CD14-positive monocyte (primary cell): Measurements from ENCODE around the gene S100A1. TPM values are rescaled to one million over a fixed set of nuclear protein-coding genes. Genes with fewer than 3 reads are reported as not detected.

Source experiments
- DNase-seq, 3 donors: peaks; one replicate each; pipeline ENCODE4 v3.0.0-alpha.2; 2011 to 2022
- H2AFZ ChIP-seq: 2 replicates; pipeline ENCODE4 v1.6.0; 2012; ENCODE audit warnings: mild to moderate bottlenecking, low read depth, low read length, inconsistent platforms; ENCODE audit not compliant: insufficient read depth, poor library complexity, severe bottlenecking
- H3K27ac ChIP-seq, 2 donors: 1 replicate in 1 of 2; 2 replicates in 1 of 2; pipeline ENCODE4 v1.5.1; 2012 to 2013; ENCODE audit warnings: low read length in 2 of 2, control low read depth in 1 of 2, inconsistent platforms in 1 of 2, low read depth in 1 of 2, mild to moderate bottlenecking in 1 of 2
- H3K27me3 ChIP-seq, 2 donors: one replicate each; pipeline versions ENCODE4 v1.6.0 to v1.6.1; 2011 to 2013; ENCODE audit warnings: low read length in 2 of 2; ENCODE audit not compliant: control insufficient read depth in 2 of 2, insufficient read depth in 2 of 2
- H3K36me3 ChIP-seq, 2 donors: replicated peaks in 1 of 2; 1 replicate in 1 of 2; 2 replicates in 1 of 2; pipeline versions ENCODE4 v1.5.1 to v1.6.1; 2012 to 2013; ENCODE audit warnings: low read length in 2 of 2, control low read depth in 1 of 2, inconsistent platforms in 1 of 2, mild to moderate bottlenecking in 1 of 2; ENCODE audit not compliant: insufficient read depth in 2 of 2, control insufficient read depth in 1 of 2
- H3K4me1 ChIP-seq, 2 donors: 1 replicate in 1 of 2; 2 replicates in 1 of 2; pipeline versions ENCODE4 v1.5.1 to v1.6.1; 2012 to 2013; ENCODE audit warnings: low read length in 2 of 2, control low read depth in 1 of 2, inconsistent platforms in 1 of 2, mild to moderate bottlenecking in 1 of 2, moderate library complexity in 1 of 2; ENCODE audit not compliant: insufficient read depth in 2 of 2, control insufficient read depth in 1 of 2
- H3K4me2 ChIP-seq: replicated peaks from 2 replicates; pipeline ENCODE3; 2012; ENCODE audit warnings: low read length, moderate library complexity, mild to moderate bottlenecking; ENCODE audit not compliant: poor library complexity, severe bottlenecking; ENCODE audit errors: extremely low read depth
- H3K4me3 ChIP-seq, 3 experiments: fragments of 200-600 bp in 1 of 3; sonication (generic) in 1 of 3; replicated peaks in 1 of 3; 1 replicate in 2 of 3; 2 replicates in 1 of 3; pipeline ENCODE4 v1.5.1; 2011 to 2013; ENCODE audit warnings: low read length in 3 of 3, mild to moderate bottlenecking in 3 of 3, control low read depth in 2 of 3, low read depth in 2 of 3, inconsistent platforms in 1 of 3, moderate library complexity in 1 of 3
- H3K79me2 ChIP-seq: 2 replicates; pipeline ENCODE4 v1.6.0; 2012; ENCODE audit warnings: mild to moderate bottlenecking, control low read depth, inconsistent platforms, low read length, moderate library complexity; ENCODE audit not compliant: insufficient read depth
- H3K9ac ChIP-seq: 2 replicates; pipeline ENCODE4 v1.6.0; 2017; ENCODE audit warnings: low read length, mild to moderate bottlenecking; ENCODE audit not compliant: insufficient read depth, poor library complexity, severe bottlenecking
- H3K9me3 ChIP-seq, 2 donors: replicated peaks in 1 of 2; 1 replicate in 1 of 2; 2 replicates in 1 of 2; pipeline versions ENCODE4 v1.5.1 to v1.6.1; 2012 to 2013; ENCODE audit warnings: low read length in 2 of 2, control low read depth in 1 of 2; ENCODE audit not compliant: control insufficient read depth in 1 of 2, insufficient read depth in 1 of 2
- H4K20me1 ChIP-seq: 2 replicates; pipeline ENCODE4 v1.6.0; 2012; ENCODE audit warnings: mild to moderate bottlenecking, low read length, control low read depth, moderate library complexity; ENCODE audit not compliant: insufficient read depth
- H3K27ac Mint-ChIP-seq, 7 donors: one replicate each; pipeline ENCODE4 v1.8.0; 2020; ENCODE audit warnings: mild to moderate bottlenecking in 7 of 7, mixed read lengths in 7 of 7, moderate library complexity in 6 of 7, inconsistent platforms in 2 of 7
- H3K27me3 Mint-ChIP-seq, 3 donors: one replicate each; pipeline ENCODE4 v1.8.0; 2021 to 2022; ENCODE audit warnings: low read depth in 3 of 3, mild to moderate bottlenecking in 3 of 3, mixed read lengths in 3 of 3, moderate library complexity in 3 of 3, inconsistent platforms in 1 of 3
- H3K36me3 Mint-ChIP-seq, 2 donors: one replicate each; pipeline ENCODE4 v1.8.0; 2020; ENCODE audit warnings: mixed read lengths in 2 of 2, inconsistent platforms in 1 of 2, mild to moderate bottlenecking in 1 of 2
- H3K4me1 Mint-ChIP-seq: one replicate; pipeline ENCODE4 v1.8.0; 2020; ENCODE audit warnings: mild to moderate bottlenecking, mixed read lengths
- H3K4me3 Mint-ChIP-seq, 2 donors: one replicate each; pipeline ENCODE4 v1.8.0; 2020; ENCODE audit warnings: mild to moderate bottlenecking in 2 of 2, mixed read lengths in 2 of 2, moderate library complexity in 1 of 2
- H3K9me3 Mint-ChIP-seq, 7 donors: one replicate each; pipeline ENCODE4 v1.8.0; 2020 to 2022; ENCODE audit warnings: mixed read lengths in 7 of 7, mild to moderate bottlenecking in 6 of 7, moderate library complexity in 6 of 7, inconsistent platforms in 2 of 7
- CTCF ChIP-seq: fragments of 200-600 bp; IDR thresholded peaks from one replicate; pipeline ENCODE4 v1.8.0; 2022; ENCODE audit warnings: antibody characterized with exemption, mild to moderate bottlenecking
- WGBS: methylation state at CpG from one replicate; pipeline ENCODE4 v1.1.5; 2013; ENCODE audit warnings: missing lambda C conversion rate; ENCODE audit not compliant: insufficient coverage; 5-methylcytosine and 5-hydroxymethylcytosine counted together
- intact Hi-C, 2 donors: fragments of 100-400 bp; cut with micrococcal nuclease; formaldehyde crosslinking; loops; one replicate each; pipeline versions ENCODE4 v1.15.0 to v1.15.1; 2023
- polyA plus RNA-seq, 3 donors: library from polyadenylated mRNA; depleted of rRNA in 1 of 3; unstranded in 2 of 3; stranded (reverse) in 1 of 3; fragments of 300-500 nt in 2 of 3; fragments of >200 nt in 1 of 3; fragmentation: Illumina TruSeq in 2 of 3; gene quantifications; 1 replicate in 2 of 3; 2 replicates in 1 of 3; pipeline ENCODE4 v1.2.3, GENCODE V29; 2012 to 2021

The S100A1 gene
- polyA plus RNA-seq, 3 donors = not detected

- Mint-ChIP-seq H3K27ac (peak overlapping the region in 2 of 7 donors; percentile 40 to 69), H3K4me1 (peaks cover 54% of the 10 kb centered on the region), H3K9me3 (no peaks in the 10 kb centered on the region), H3K27me3 (peaks cover 2 to 3% (median 3%) of the 10 kb centered on the region in 3 donors), H3K4me3 (no peak overlapping the region), H3K36me3 (no peaks in the 10 kb centered on the region)
- 75% methylated on average over 1 of the region's 7 CpGs for WGBS
- Histone ChIP-seq H2AFZ (no peak overlapping the region), H3K4me3 (no peak overlapping the region), H3K27me3 (no peaks in the 10 kb centered on the region), H3K36me3 (no peaks in the 10 kb centered on the region), H3K79me2 (no peaks in the 10 kb centered on the region), H3K4me1 (peaks cover 26 to 43% of the 10 kb centered on the region in 2 donors), H3K9me3 (no peaks in the 10 kb centered on the region), H3K9ac (no peak overlapping the region), H4K20me1 (no peaks in the 10 kb centered on the region), H3K27ac (no peak overlapping the region), H3K4me2 (no peak overlapping the region)
- intact Hi-C loops = loop anchor here in 1 of 2 donors (5.0 kb wide), 1 partner anchor 32 kb away; the partner anchor contains the start of gene CHTOP
- no peak for TF ChIP-seq CTCF
- DNase-seq = no peak
Measured at GRCh38 chr1:153599847-153600246, 28.4 kb upstream of the S100A1 start.

GRCh38 chr1:153602749-153603148 is 25.5 kb upstream of the S100A1 start:
- Histone ChIP-seq H3K9ac (no peak overlapping the region), H3K27me3 (no peaks in the 10 kb centered on the region), H3K4me3 (no peak overlapping the region), H3K27ac (no peak overlapping the region), H4K20me1 (no peaks in the 10 kb centered on the region), H3K79me2 (no peaks in the 10 kb centered on the region), H2AFZ (no peak overlapping the region), H3K36me3 (no peaks in the 10 kb centered on the region), H3K4me1 (peaks cover 26 to 39% of the 10 kb centered on the region in 2 donors), H3K4me2 (no peak overlapping the region), H3K9me3 (no peaks in the 10 kb centered on the region)
- TF ChIP-seq CTCF = no peak
- WGBS = 100% methylated on average over 1 of the region's 6 CpGs
- intact Hi-C loops = no loop called here
- no peak for DNase-seq
- Mint-ChIP-seq H3K4me1 (peaks cover 43% of the 10 kb centered on the region), H3K27ac (no peak overlapping the region), H3K9me3 (peaks cover 0 to 4% (median 0%) of the 10 kb centered on the region in 7 donors), H3K36me3 (no peaks in the 10 kb centered on the region), H3K4me3 (no peak overlapping the region), H3K27me3 (peaks cover 1 to 3% (median 2%) of the 10 kb centered on the region in 3 donors)
